Esophagus squamous epithelium (tissue), 4 donors: ENCODE data around the gene FBXO47.

Source experiments
- CTCF ChIP-seq, 6 experiments: fragments of 450-650 bp in 4 of 6; fragments of 200-600 bp in 2 of 6; sonication (generic) in 2 of 6; IDR thresholded peaks; one replicate each; pipeline ENCODE4 v1.5.1; 2016 to 2019; ENCODE audit warnings: antibody characterized with exemption in 6 of 6, mild to moderate bottlenecking in 4 of 6, moderate library complexity in 4 of 6
- POLR2A ChIP-seq, 4 donors: fragments of 450-650 bp; IDR thresholded peaks; one replicate each; pipeline ENCODE4 v1.6.1; 2017; ENCODE audit warnings: antibody characterized with exemption in 4 of 4, mild to moderate bottlenecking in 4 of 4, moderate library complexity in 3 of 4

DNA sequence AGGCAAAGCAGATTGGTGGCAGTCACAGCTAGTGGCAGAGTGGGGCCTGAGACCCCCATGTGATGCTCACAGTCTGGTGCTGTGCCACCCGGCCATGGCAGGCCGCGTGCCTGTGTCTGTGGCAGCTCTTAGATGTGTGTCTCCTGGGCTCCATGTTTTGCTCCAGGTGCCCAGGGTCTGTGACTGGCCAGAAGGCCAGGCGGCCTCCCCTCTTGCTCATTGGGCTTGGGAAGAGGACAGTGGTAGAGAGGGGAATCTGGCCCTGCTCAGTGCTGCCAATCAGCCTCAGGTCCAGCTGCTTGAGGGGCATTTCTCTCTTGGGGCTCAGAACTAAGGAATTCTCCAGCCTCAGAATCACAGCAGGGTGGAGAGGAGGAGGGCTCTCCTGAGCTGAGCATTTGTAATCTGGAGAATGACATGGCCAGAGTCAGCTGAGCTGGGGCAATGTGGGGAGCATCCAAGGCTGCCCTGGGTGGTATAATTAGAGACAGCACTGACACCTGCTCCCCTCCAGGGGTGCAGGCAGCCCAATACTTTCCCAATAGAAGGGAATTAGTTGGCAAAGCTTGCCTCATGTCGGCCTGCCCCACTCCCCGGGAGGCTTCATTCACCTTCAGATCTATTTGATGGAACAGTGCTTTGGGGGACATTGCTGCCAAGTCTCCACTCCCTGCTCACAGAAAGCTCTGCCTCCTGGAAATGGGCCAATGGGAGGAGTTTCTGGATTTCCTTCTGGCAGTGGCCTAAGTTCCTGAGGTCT is 44.5 kb downstream of the FBXO47 start:
- TF ChIP-seq CTCF (IDR thresholded peaks at IDR 0.05) (peak in 1 of 6 experiments; percentile 17), POLR2A (IDR thresholded peaks at IDR 0.05) (no peak)
